Natural killer cell (primary cell): ENCODE data around the gene RBM47. TPM values are rescaled to one million over a fixed set of nuclear protein-coding genes. Genes with fewer than 3 reads are reported as not detected.

Experiments used
- ATAC-seq, 3 donors: fragments of 150-1000 bp in 2 of 3; fragments of 200-7000 bp in 1 of 3; cut with Tn5 transposase; 1 replicate in 1 of 3; 2 replicates in 2 of 3; pipeline ENCODE4 v1.10.0; 2021; ENCODE audit warnings: mild to moderate bottlenecking in 2 of 3, moderate library complexity in 2 of 3
- DNase-seq, 2 donors: peaks; one replicate each; pipeline versions ENCODE4 v3.0.0 to v3.0.0-alpha.2; 2013 to 2021; ENCODE audit warnings: mixed read lengths in 1 of 2
- H3K27ac ChIP-seq: one replicate; pipeline ENCODE4 v1.5.1; 2013; ENCODE audit warnings: mild to moderate bottlenecking, low read length
- H3K27me3 ChIP-seq: one replicate; pipeline ENCODE4 v1.6.1; 2013; ENCODE audit warnings: low read length; ENCODE audit not compliant: control insufficient read depth, insufficient read depth
- H3K36me3 ChIP-seq: one replicate; pipeline ENCODE4 v1.6.1; 2013; ENCODE audit warnings: low read length; ENCODE audit not compliant: control insufficient read depth, insufficient read depth
- H3K4me1 ChIP-seq: one replicate; pipeline ENCODE4 v1.6.1; 2013; ENCODE audit warnings: low read length; ENCODE audit not compliant: control insufficient read depth, insufficient read depth
- H3K4me3 ChIP-seq: one replicate; pipeline ENCODE4 v1.5.1; 2013; ENCODE audit warnings: low read length
- H3K9me3 ChIP-seq: one replicate; pipeline ENCODE4 v1.6.1; 2013; ENCODE audit warnings: low read length; ENCODE audit not compliant: control insufficient read depth, insufficient read depth
- H3K27ac Mint-ChIP-seq, 2 donors: one replicate each; pipeline ENCODE4 v1.8.0; 2022; ENCODE audit warnings: mild to moderate bottlenecking in 2 of 2, mixed read lengths in 2 of 2, moderate library complexity in 1 of 2
- H3K27me3 Mint-ChIP-seq, 2 donors: one replicate each; pipeline ENCODE4 v1.8.0; 2022; ENCODE audit warnings: low read depth in 2 of 2, mixed read lengths in 2 of 2
- H3K36me3 Mint-ChIP-seq: one replicate; pipeline ENCODE4 v1.8.0; 2022; ENCODE audit warnings: mixed read lengths
- H3K4me1 Mint-ChIP-seq, 2 donors: one replicate each; pipeline ENCODE4 v1.8.0; 2022; ENCODE audit warnings: mixed read lengths in 2 of 2
- H3K4me3 Mint-ChIP-seq: one replicate; pipeline ENCODE4 v1.8.0; 2022; ENCODE audit warnings: mild to moderate bottlenecking, moderate library complexity, mixed read lengths
- H3K9me3 Mint-ChIP-seq, 2 donors: one replicate each; pipeline ENCODE4 v1.8.0; 2022; ENCODE audit warnings: mixed read lengths in 2 of 2
- CTCF ChIP-seq: fragments of 200-600 bp; IDR thresholded peaks from one replicate; pipeline ENCODE4 v1.8.0; 2022; ENCODE audit warnings: antibody characterized with exemption
- WGBS: methylation state at CpG from one replicate; pipeline ENCODE4 v1.1.7; 2013; ENCODE audit warnings: missing lambda C conversion rate; ENCODE audit not compliant: insufficient coverage; 5-methylcytosine and 5-hydroxymethylcytosine counted together
- intact Hi-C: fragments of 100-400 bp; cut with micrococcal nuclease; formaldehyde crosslinking; loops from one replicate; pipeline ENCODE4 v1.14.2; 2022
- total RNA-seq, 4 donors: library from RNA; stranded (reverse); fragments of 120-200 nt in 1 of 4; gene quantifications; one replicate each; pipeline versions ENCODE4 v1.2.3 to v1.2.4, GENCODE V29; 2013 to 2022

The RBM47 gene
- total RNA-seq, 3 donors from 2014 or later (not counting 1 experiment from before 2014, with no cell fraction given), result 2.0 to 7.7 (median 3.9) TPM

DNA sequence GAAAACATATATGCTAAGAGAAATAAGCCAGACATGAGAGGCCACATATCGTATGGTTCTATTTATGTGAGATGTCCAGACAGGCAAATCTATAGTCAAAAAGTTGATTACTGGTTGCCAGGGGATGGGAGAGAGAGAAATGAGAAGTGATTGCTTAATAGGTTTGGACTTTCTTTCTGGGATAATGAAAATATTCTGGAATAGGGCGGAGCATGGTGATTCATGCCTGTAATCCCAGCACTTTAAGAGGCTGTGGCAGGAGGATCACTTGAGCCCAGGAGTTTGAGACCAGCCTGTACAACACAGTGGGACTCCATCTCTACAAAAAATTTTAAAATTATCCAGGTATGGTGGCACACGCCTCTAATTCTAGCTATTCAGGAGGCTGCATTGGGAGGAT, 22.4 kb downstream of the RBM47 start:
- 96% methylated on average over 3 of the region's 3 CpGs for WGBS
- Mint-ChIP-seq H3K9me3 (no peaks in the 10 kb centered on the region), H3K4me1 (no peaks in the 10 kb centered on the region), H3K27me3 (peaks cover 0 to 10% of the 10 kb centered on the region in 2 donors), H3K36me3 (no peaks in the 10 kb centered on the region), H3K27ac (no peak overlapping the region), H3K4me3 (no peak overlapping the region)
- Histone ChIP-seq H3K9me3 (no peaks in the 10 kb centered on the region), H3K36me3 (no peaks in the 10 kb centered on the region), H3K27me3 (no peaks in the 10 kb centered on the region), H3K27ac (no peak overlapping the region), H3K4me3 (no peak overlapping the region), H3K4me1 (no peaks in the 10 kb centered on the region)
- no peak for TF ChIP-seq CTCF
- ATAC-seq (no peak), DNase-seq (no peak)
- intact Hi-C loops, result no loop called here

DNA sequence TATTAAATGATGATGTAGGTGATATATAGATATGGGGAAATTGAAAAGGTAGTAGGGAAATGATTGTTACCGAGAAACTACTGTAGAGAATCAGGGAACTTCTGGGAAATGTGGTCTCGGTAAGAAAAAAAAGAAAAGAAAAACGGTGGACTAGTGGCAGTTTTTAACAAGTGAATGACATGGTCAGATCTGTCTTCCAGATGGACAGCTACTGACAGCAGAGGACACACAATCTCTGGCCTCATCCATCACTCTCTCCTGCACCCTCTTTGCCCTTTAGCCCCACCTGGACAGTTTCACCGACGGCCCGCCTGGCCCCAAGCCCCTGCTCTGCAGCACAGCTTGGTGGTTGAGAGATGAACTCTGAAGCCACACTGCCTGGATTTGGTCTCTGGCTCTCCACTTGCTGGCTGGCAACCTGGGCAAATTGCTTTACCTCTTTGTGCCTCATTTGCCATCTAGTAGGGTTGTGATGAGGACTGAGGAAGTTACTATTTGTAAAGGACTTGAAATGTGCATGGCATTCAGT, 23.4 kb downstream of the RBM47 start:
- ATAC-seq, result no peak
- H3K4me1 ChIP-seq, result no peaks in the 10 kb centered on the region

GRCh38 chr4:40603281-40603680, 26.4 kb downstream of the RBM47 start:
- intact Hi-C loops, result no loop called here

More for the DNA sequence above, 23.4 kb downstream of the RBM47 start:
- Histone ChIP-seq H3K27me3 (no peaks in the 10 kb centered on the region), H3K4me3 (no peak overlapping the region), H3K9me3 (no peaks in the 10 kb centered on the region), H3K27ac (no peak overlapping the region), H3K36me3 (no peaks in the 10 kb centered on the region)
- no peak for DNase-seq
- Mint-ChIP-seq H3K4me3 (no peak overlapping the region), H3K27ac (no peak overlapping the region), H3K27me3 (peaks cover 0 to 10% of the 10 kb centered on the region in 2 donors), H3K9me3 (no peaks in the 10 kb centered on the region), H3K36me3 (no peaks in the 10 kb centered on the region), H3K4me1 (no peaks in the 10 kb centered on the region)
- intact Hi-C loops, result no loop called here
- no peak for TF ChIP-seq CTCF
- WGBS, result 81% methylated on average over 6 of the region's 6 CpGs

More at GRCh38 chr4:40603281-40603680, 26.4 kb downstream of the RBM47 start:
- Histone ChIP-seq H3K36me3 (no peaks in the 10 kb centered on the region), H3K27me3 (no peaks in the 10 kb centered on the region), H3K27ac (no peak overlapping the region), H3K4me1 (no peaks in the 10 kb centered on the region), H3K4me3 (no peak overlapping the region), H3K9me3 (no peaks in the 10 kb centered on the region)
- Mint-ChIP-seq H3K36me3 (no peaks in the 10 kb centered on the region), H3K27me3 (peaks cover 0 to 7% of the 10 kb centered on the region in 2 donors), H3K4me3 (no peak overlapping the region), H3K27ac (no peak overlapping the region), H3K9me3 (no peaks in the 10 kb centered on the region), H3K4me1 (no peaks in the 10 kb centered on the region)
- TF ChIP-seq CTCF, result no peak
- no peak for DNase-seq
- ATAC-seq, result no peak
